Activated naive CD4-positive, alpha-beta T cell treated with anti-CD3 and anti-CD28 coated beads for 36 hours (primary cell): ENCODE results near the gene CHKB. TPM values are rescaled to one million over a fixed set of nuclear protein-coding genes. Genes with fewer than 3 reads are reported as not detected.

Experiments used
- CTCF ChIA-PET: fragments of 350-600 bp; sonication (Branson Sonifier 250); formaldehyde crosslinking; loops from one replicate; lab custom pipeline; 2021; ENCODE audit warnings: antibody characterized with exemption; lab: Charles Lee
- DNase-seq: peaks from one replicate; pipeline ENCODE4 v3.0.0-alpha.2; 2020
- H3K27ac Mint-ChIP-seq: one replicate; pipeline ENCODE4 v1.8.0; 2021; ENCODE audit warnings: mild to moderate bottlenecking, mixed read lengths
- H3K27me3 Mint-ChIP-seq: one replicate; pipeline ENCODE4 v1.8.0; 2021; ENCODE audit warnings: low read depth, mixed read lengths
- H3K36me3 Mint-ChIP-seq: one replicate; pipeline ENCODE4 v1.8.0; 2021; ENCODE audit warnings: low read depth, mixed read lengths
- H3K4me1 Mint-ChIP-seq: one replicate; pipeline ENCODE4 v1.8.0; 2021; ENCODE audit warnings: low read depth, mixed read lengths
- H3K4me3 Mint-ChIP-seq: one replicate; pipeline ENCODE4 v1.8.0; 2021; ENCODE audit warnings: mild to moderate bottlenecking, moderate library complexity, mixed read lengths
- H3K9me3 Mint-ChIP-seq: one replicate; pipeline ENCODE4 v1.8.0; 2021; ENCODE audit warnings: mixed read lengths
- intact Hi-C: fragments of 100-400 bp; cut with micrococcal nuclease; formaldehyde crosslinking; loops from one replicate; pipeline ENCODE4 v1.15.1; 2023
- total RNA-seq, 2 experiments: library from RNA; stranded (reverse); gene quantifications; one replicate each; pipeline ENCODE4 v1.2.3, GENCODE V29; 2021

Gene CHKB, protein sequence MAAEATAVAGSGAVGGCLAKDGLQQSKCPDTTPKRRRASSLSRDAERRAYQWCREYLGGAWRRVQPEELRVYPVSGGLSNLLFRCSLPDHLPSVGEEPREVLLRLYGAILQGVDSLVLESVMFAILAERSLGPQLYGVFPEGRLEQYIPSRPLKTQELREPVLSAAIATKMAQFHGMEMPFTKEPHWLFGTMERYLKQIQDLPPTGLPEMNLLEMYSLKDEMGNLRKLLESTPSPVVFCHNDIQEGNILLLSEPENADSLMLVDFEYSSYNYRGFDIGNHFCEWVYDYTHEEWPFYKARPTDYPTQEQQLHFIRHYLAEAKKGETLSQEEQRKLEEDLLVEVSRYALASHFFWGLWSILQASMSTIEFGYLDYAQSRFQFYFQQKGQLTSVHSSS
- total RNA-seq = 10 to 100 TPM; 71.0 to 81.4 TPM

GRCh38 chr22:50582493-50583293 lies at the start of gene CHKB:
CHKB (minus strand) TSS chr22:50582849; CDS start chr22:50582781, 68 bp downstream.
- intact Hi-C loops = loop anchor here (1.0 to 2.0 kb wide), 7 partner anchors 20 to 109 kb away; partner anchors contain the start of genes NCAPH2 and SYCE3
- peak within 1 kb of the TSS; percentile 91 for H3K4me3 Mint-ChIP-seq
- DNase-seq = peak; percentile 99
- CTCF ChIA-PET = interaction anchor here (1.0 to 2.6 kb wide), 3 partner anchors 38 to 86 kb away, joined by 3 to 9 read pairs (median 8); partner anchors contain the start of gene SCO2
- peak within 1 kb of the TSS; percentile 82 for H3K27ac Mint-ChIP-seq
- no peaks in the 10 kb centered on the region for H3K9me3 Mint-ChIP-seq
- peaks cover 20% of the 10 kb centered on the region for H3K36me3 Mint-ChIP-seq
- peaks cover 31% of the 10 kb centered on the region for H3K4me1 Mint-ChIP-seq
- no peaks in the 10 kb centered on the region for H3K27me3 Mint-ChIP-seq

DNA sequence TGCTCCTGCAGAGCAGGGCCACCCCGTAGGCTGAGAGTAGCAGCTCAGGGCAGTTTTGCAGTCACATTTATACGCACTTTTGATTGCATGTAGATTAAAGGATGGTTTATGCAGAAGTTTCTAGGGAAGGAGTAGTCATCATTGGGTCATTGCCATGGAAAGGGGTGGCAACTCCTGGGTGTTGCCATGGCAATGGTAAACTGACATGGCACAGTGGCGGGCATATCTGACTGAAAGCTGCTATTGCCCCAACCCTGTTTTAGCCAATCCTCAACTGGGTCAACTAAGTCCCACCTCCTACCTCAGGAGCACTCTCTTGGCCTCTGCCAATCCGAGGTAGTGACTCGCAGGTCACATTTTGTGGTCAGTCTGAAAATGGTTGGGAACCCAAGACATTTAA lies 47.7 kb upstream of the CHKB start:
- Mint-ChIP-seq H3K27ac (no peak overlapping the region), H3K4me3 (no peak overlapping the region), H3K27me3 (no peaks in the 10 kb centered on the region), H3K4me1 (peaks cover 15% of the 10 kb centered on the region), H3K9me3 (no peaks in the 10 kb centered on the region), H3K36me3 (no peaks in the 10 kb centered on the region)
- intact Hi-C loops = no loop called here
- DNase-seq = no peak
- CTCF ChIA-PET = interaction anchor here (1.3 to 1.7 kb wide), 2 partner anchors 10 to 61 kb away, joined by 4 to 14 read pairs; no protein-coding TSS in a partner anchor

GRCh38 chr22:50628543-50629134 lies 46.0 kb upstream of the CHKB start:
- peaks cover 15% of the 10 kb centered on the region for H3K4me1 Mint-ChIP-seq
- intact Hi-C loops = loop anchor here (1.0 to 2.0 kb wide), 2 partner anchors 62 to 103 kb away; partner anchors contain the start of gene SCO2
- no peaks in the 10 kb centered on the region for H3K9me3 Mint-ChIP-seq
- no peak for DNase-seq
- CTCF ChIA-PET = interaction anchor here (1.5 to 1.7 kb wide), 2 partner anchors 8 to 62 kb away, joined by 6 to 14 read pairs; no protein-coding TSS in a partner anchor
- H3K27ac Mint-ChIP-seq = peak overlapping the region; percentile 56
- no peaks in the 10 kb centered on the region for H3K36me3 Mint-ChIP-seq
- no peaks in the 10 kb centered on the region for H3K27me3 Mint-ChIP-seq
- peak overlapping the region; percentile 84 for H3K4me3 Mint-ChIP-seq

GRCh38 chr22:50627642-50628542 lies 45.2 kb upstream of the CHKB start, which contains the start of gene ARSA:
ARSA (minus strand) TSS chr22:50628152; CDS start chr22:50627779, 373 bp downstream.
- peak within 1 kb of the TSS; percentile 56 for H3K27ac Mint-ChIP-seq
- H3K4me1 Mint-ChIP-seq = peaks cover 17% of the 10 kb centered on the region
- DNase-seq = peak; percentile 81
- H3K4me3 Mint-ChIP-seq = peak within 1 kb of the TSS; percentile 84
- H3K9me3 Mint-ChIP-seq = no peaks in the 10 kb centered on the region
- intact Hi-C loops = loop anchor here (1.0 to 2.0 kb wide), 2 partner anchors 63 to 103 kb away; partner anchors contain the start of gene SCO2
- CTCF ChIA-PET = interaction anchor here (1.5 kb wide), 1 partner anchor 63 kb away, joined by 6 read pairs; no protein-coding TSS in a partner anchor
- no peaks in the 10 kb centered on the region for H3K27me3 Mint-ChIP-seq
- no peaks in the 10 kb centered on the region for H3K36me3 Mint-ChIP-seq

DNA sequence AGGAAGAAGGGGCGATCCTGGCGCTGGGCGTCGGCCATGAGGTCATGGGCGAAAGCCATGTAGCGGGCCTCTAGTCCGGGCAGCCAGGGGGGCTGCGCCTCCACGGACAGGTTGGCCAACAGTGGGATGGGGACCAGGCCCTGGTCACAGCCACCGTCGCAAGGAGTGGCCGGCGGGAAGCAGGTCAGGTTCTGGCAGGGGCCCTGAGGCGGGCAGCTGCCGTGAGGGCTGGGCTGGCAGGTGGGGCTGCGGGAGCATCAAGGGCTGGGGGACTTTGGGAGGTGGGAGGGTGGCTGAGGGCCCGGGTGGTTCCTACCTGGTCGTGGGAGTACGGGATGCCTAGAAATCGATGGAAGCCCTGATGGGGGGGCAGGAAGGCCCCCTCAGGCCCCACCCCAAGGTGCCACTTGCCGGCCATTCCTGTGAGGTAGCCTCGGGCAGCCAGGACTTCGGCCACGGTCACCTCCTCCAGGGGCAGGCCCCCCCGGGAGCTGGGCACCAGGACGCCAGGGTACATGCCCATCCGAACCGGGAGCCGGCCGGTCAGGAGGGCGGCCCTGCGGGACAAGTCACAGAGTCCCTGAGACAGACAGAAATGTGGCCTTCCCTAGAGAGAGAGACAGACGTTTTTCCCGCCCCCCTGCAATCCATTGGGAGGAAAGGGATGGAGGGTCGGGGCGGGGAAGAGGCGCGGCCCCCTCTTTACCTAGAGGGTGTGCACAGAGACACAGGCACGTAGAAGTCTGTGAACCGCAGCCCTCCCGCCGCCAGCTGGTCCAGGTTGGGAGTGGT lies 44.4 kb upstream of the CHKB start:
- Mint-ChIP-seq H3K9me3 (no peaks in the 10 kb centered on the region), H3K27ac (peak overlapping the region; percentile 72), H3K27me3 (no peaks in the 10 kb centered on the region), H3K4me3 (peak overlapping the region; percentile 84), H3K4me1 (peaks cover 25% of the 10 kb centered on the region), H3K36me3 (no peaks in the 10 kb centered on the region)
- intact Hi-C loops = no loop called here
- CTCF ChIA-PET = interaction anchor here (1.5 kb wide), 1 partner anchor 64 kb away, joined by 6 read pairs; no protein-coding TSS in a partner anchor
- DNase-seq = no peak

- intact Hi-C loops = no loop called here
- DNase-seq = no peak
- peak overlapping the region; percentile 84 for H3K4me3 Mint-ChIP-seq
- peaks cover 32% of the 10 kb centered on the region for H3K4me1 Mint-ChIP-seq
- no peaks in the 10 kb centered on the region for H3K9me3 Mint-ChIP-seq
- peak overlapping the region; percentile 72 for H3K27ac Mint-ChIP-seq
- H3K36me3 Mint-ChIP-seq = no peaks in the 10 kb centered on the region
- CTCF ChIA-PET = no interaction called here
- H3K27me3 Mint-ChIP-seq = no peaks in the 10 kb centered on the region
These were observed 43.7 kb upstream of the CHKB start for GRCh38 chr22:50626314-50626849.

GRCh38 chr22:50625568-50626313 lies 43.1 kb upstream of the CHKB start:
- intact Hi-C loops = no loop called here
- H3K9me3 Mint-ChIP-seq = no peaks in the 10 kb centered on the region
- CTCF ChIA-PET = no interaction called here
- no peaks in the 10 kb centered on the region for H3K27me3 Mint-ChIP-seq
- no peak for DNase-seq
- peaks cover 38% of the 10 kb centered on the region for H3K4me1 Mint-ChIP-seq
- no peak overlapping the region for H3K27ac Mint-ChIP-seq
- no peaks in the 10 kb centered on the region for H3K36me3 Mint-ChIP-seq
- no peak overlapping the region for H3K4me3 Mint-ChIP-seq

GRCh38 chr22:50625131-50625567 lies 42.5 kb upstream of the CHKB start:
- no peak overlapping the region for H3K4me3 Mint-ChIP-seq
- H3K36me3 Mint-ChIP-seq = no peaks in the 10 kb centered on the region
- no peak for DNase-seq
- no peaks in the 10 kb centered on the region for H3K27me3 Mint-ChIP-seq
- intact Hi-C loops = no loop called here
- peaks cover 44% of the 10 kb centered on the region for H3K4me1 Mint-ChIP-seq
- H3K9me3 Mint-ChIP-seq = no peaks in the 10 kb centered on the region
- CTCF ChIA-PET = no interaction called here
- peak overlapping the region; percentile 37 for H3K27ac Mint-ChIP-seq

DNA sequence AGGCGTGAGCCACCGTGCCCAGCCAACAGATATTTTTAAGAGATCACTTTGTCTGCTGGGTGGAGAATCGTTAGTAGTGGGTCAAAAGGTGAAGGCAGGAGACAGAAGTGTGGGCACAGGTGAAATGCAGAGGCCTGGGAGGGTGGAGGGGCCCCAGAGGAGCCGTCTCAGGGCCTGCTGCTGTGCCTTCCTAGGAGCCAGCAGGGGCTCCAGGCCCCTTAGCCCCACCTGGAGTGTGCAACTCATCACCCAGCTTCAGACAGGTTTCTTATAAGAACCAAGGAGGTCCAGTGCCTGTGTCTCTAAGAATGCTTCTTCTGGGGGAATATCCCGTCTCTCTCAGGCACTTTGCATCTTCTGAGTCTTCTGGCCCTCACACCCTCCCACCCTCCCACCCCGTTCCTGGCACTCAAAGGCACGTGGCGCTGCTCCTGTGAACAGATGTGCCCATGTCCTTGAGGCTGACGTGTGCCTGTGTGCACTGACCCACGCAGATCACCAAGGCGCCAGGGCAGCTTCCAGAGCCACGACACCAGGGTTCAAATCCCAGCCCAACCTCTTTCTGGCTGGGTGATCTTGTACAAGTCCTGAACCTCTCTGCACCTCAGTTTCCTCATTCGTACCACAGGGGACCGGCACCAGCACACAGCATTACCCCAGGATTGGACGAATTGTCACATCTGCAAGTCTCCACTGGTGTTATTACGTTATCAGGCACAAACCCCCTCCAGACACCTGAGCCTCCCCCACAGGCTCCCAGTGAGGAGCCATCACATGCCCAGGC lies 41.9 kb upstream of the CHKB start:
- CTCF ChIA-PET = interaction anchor here (0.7 kb wide), 1 partner anchor 65 kb away, joined by 3 read pairs; no protein-coding TSS in a partner anchor
- no peak overlapping the region for H3K4me3 Mint-ChIP-seq
- H3K27me3 Mint-ChIP-seq = no peaks in the 10 kb centered on the region
- peak overlapping the region; percentile 51 for H3K27ac Mint-ChIP-seq
- intact Hi-C loops = no loop called here
- DNase-seq = no peak
- peaks cover 49% of the 10 kb centered on the region for H3K4me1 Mint-ChIP-seq
- no peaks in the 10 kb centered on the region for H3K9me3 Mint-ChIP-seq
- no peaks in the 10 kb centered on the region for H3K36me3 Mint-ChIP-seq
